GM12864 (cell line): ENCODE measurements around the gene RAP1GAP2.

ENCODE experiments used
- DNase-seq: peaks from one replicate; pipeline ENCODE4 v3.0.0-alpha.2; 2011; ENCODE audit warnings: low read depth
- H3K4me3 ChIP-seq: 2 replicates; pipeline ENCODE4 v1.5.1; 2011; ENCODE audit warnings: mild to moderate bottlenecking, low read depth, low read length, control low read depth
- CTCF ChIP-seq: IDR thresholded peaks from 2 replicates; pipeline ENCODE4 v1.5.1; 2011; ENCODE audit warnings: low read depth, mild to moderate bottlenecking, moderate library complexity, low read length, control low read depth, inconsistent platforms; ENCODE audit errors: missing control alignments

RAP1GAP2 gene

GRCh38 chr17:3036800-3037199 is 240.6 kb downstream of the RAP1GAP2 start:
- DNase-seq, result no peak
- TF ChIP-seq CTCF, result no peak
- H3K4me3 ChIP-seq, result no peak overlapping the region

GRCh38 chr17:3037259-3037658 is 241.0 kb downstream of the RAP1GAP2 start:
- no peak overlapping the region for H3K4me3 ChIP-seq
- TF ChIP-seq CTCF, result no peak
- DNase-seq, result no peak

- DNase-seq, result no peak
- TF ChIP-seq CTCF, result no peak
- no peak overlapping the region for H3K4me3 ChIP-seq
These were observed 242.7 kb downstream of the RAP1GAP2 start for GRCh38 chr17:3038941-3039340.

GRCh38 chr17:3039736-3040135 is 243.5 kb downstream of the RAP1GAP2 start:
- no peak for DNase-seq
- TF ChIP-seq CTCF, result no peak
- no peak overlapping the region for H3K4me3 ChIP-seq

GRCh38 chr17:3040882-3041281 is 244.6 kb downstream of the RAP1GAP2 start:
- no peak for DNase-seq
- TF ChIP-seq CTCF, result no peak
- H3K4me3 ChIP-seq, result no peak overlapping the region

GRCh38 chr17:3043737-3044365 is 247.6 kb downstream of the RAP1GAP2 start:
- DNase-seq, result no peak
- TF ChIP-seq CTCF, result peak; percentile 55
- no peak overlapping the region for H3K4me3 ChIP-seq

GRCh38 chr17:3046753-3047152 is 250.5 kb downstream of the RAP1GAP2 start:
- DNase-seq, result no peak
- no peak for TF ChIP-seq CTCF
- H3K4me3 ChIP-seq, result no peak overlapping the region
